Activated CD4-positive, alpha-beta T cell treated with anti-CD3 and anti-CD28 coated beads, Interleukin-2, Interleukin-6, amounts not matched to agents 100 ng/mL and 50 ng/mL, durations not matched to agents 16 hours and 8 hours (primary cell): Measurements from ENCODE around the gene AARSD1.
"Not testable (repeated sequence)": the region's sequence is repeated elsewhere in the genome, so short reads cannot be mapped to it uniquely, and the experiment has no call there.

Source experiments
- DNase-seq: peaks from one replicate; pipeline ENCODE4 v3.0.0-alpha.2; 2020

Gene AARSD1, protein sequence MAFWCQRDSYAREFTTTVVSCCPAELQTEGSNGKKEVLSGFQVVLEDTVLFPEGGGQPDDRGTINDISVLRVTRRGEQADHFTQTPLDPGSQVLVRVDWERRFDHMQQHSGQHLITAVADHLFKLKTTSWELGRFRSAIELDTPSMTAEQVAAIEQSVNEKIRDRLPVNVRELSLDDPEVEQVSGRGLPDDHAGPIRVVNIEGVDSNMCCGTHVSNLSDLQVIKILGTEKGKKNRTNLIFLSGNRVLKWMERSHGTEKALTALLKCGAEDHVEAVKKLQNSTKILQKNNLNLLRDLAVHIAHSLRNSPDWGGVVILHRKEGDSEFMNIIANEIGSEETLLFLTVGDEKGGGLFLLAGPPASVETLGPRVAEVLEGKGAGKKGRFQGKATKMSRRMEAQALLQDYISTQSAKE

DNA sequence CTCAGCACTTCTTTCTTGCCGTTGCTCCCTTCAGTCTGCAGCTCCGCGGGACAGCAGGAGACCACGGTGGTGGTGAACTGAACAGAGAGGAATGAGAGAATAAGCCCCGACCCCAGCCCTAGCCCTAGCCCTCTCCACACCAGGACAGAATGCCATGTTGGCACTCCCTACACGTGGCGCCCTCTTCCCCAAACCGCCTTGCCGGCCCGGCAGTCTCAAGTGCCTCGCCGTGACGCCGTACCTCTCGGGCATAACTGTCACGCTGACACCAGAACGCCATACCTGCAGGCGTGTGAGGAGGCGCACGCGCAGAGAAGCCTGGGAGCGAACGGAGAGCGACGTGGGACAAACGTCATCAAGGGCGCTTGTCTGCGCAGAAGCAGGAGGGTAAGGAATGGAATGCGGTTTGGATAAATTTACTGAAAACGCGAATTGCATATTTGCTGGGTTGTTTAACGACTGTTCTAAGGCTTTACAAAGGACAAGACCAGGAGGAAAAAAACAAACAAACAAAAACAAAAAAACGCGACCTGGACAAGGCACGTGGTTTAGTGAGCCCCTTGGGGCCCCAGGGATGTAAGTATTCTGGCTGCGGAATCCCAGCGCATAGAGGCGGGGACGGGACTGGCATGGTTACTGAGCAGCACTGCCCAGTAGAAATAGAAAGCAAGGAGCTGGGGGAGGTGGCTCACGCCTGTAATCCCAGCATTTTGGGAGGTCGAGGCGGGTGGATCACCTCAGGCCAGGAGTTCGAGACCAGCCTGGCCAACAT, at the start of gene AARSD1:
Gene AARSD1 (minus strand): TSS at position 294 of the 772 bp plus-strand sequence. CDS start 14 bp downstream, at position 280.
- peak; percentile 95 for DNase-seq

DNA sequence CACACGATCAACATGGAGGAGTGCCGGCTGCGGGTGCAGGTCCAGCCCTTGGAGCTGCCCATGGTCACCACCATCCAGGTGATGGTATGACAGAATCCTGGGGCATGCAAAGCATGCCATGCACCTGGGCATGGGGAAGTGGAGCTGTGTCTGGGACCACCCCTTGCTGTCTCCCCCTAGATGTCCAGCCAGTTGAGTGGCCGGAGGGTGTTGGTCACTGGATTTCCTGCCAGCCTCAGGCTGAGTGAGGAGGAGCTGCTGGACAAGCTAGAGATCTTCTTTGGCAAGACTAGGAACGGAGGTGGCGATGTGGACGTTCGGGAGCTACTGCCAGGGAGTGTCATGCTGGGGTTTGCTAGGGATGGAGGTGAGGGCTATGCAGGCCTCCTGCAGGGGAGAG, 49.0 kb upstream of the AARSD1 start:
- DNase-seq = no peak

DNA sequence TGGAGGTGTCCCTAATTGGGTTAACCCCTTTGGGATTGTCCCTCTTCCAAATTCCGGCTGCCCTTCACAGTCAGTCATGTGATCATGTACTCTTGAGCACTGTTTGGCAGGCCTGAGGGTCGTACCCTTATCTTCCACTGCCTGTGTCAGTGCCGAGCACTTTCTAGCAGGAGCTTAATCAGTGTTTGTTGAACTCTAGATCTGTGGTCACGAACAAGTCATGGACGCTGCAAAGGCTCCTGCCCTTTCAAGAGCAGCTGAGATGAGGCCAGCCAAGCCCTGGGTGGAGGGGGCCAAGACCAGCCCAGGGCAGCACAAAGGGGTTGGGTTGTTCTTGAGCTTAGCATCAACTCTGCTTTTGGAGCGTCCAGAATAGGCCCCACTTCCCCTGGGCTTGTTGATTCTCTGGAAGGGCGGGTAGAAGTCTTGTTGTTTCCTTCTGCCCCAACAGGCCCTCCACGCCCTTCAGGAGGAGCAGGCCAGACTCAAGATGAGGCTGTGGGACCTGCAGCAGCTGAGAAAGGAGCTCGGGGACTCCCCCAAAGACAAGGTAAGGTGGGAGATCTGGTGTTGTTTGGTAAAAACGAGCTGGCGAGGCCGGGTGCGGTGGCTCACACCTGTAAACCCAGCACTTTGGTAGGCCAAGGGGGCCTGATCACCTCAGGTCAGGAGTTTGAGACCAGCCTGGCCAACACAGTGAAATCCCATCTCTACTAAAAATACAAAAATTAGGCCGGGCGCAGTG, 47.6 kb upstream of the AARSD1 start:
- no peak for DNase-seq

DNA sequence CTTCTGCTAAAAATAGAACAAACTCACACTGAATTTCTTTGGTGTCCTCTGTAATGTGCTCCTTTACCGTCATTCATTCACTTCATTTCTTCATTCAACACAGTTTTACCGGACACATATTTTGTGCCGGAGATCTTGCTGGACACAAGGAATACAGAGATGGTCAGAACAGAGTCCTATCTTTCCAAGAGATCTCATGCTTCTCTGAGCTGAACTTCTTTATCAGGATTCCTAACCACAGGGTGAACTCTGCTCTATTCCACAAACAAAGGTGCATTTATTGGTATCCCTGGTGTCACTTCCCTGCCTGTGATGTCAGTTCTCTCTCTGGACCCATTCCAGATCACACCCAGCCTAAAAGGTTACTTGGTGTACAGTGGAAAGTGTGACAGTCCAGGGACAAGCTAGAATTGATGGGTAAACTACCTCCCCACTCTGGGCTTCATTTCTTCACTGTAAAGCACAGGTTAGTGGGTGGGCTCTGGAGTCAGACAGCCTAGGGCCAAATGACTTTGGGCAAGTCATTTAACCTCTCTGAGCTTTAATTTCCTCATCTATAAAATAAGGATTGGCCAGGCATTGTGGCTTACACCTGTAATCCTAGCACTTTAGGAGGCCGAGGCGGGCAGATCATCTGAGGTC, 46.5 kb upstream of the AARSD1 start:
- no peak for DNase-seq

DNA sequence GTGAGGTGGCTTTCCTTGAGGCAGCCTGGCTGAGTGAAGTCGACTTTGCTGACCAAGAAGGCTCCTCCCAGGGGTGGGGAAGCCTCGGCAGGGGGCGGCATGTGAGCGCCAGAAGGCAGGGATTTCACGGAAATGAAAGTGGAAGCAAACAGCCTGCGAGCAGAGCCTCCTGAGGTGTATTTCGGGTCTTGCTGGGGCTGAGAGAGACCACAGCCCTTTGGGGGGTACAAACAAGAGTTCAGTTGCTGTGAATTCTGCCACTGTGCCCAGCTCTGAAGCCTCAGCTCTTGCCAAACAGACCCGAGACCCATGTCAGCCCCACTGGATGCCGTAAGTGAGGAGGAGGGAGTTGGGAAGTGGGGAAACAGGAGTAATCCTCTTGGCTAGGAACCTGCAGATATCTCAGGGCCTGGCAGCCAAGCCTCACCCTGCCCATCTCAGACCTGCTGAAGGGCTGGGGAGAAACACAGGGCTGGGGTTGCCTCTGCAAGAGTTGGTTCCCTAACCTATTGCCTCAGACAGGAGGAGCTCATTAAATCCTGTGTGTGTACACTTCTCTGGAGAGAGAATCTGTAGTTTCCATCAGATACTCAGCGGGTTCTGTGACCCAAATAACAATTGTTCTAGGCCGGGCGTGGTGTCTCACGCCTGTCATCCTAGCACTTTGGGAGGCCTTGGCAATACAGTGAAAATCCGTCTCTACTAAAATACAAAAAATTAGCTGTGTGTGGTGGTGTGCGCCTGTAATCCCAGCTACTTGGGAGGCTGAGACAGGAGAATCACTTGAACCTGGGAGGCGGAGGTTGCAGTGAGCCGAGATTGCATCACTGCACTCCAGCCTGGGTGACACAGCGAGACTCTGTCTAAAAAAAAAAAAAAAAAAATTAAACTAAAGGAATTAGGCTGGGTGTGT, 42.6 kb upstream of the AARSD1 start, which contains the start of gene IFI35:
Gene IFI35 (plus strand): TSS at position 146 of the 913 bp plus-strand sequence. CDS start 164 bp downstream, at position 310.
- DNase-seq = peak; percentile 91

DNA sequence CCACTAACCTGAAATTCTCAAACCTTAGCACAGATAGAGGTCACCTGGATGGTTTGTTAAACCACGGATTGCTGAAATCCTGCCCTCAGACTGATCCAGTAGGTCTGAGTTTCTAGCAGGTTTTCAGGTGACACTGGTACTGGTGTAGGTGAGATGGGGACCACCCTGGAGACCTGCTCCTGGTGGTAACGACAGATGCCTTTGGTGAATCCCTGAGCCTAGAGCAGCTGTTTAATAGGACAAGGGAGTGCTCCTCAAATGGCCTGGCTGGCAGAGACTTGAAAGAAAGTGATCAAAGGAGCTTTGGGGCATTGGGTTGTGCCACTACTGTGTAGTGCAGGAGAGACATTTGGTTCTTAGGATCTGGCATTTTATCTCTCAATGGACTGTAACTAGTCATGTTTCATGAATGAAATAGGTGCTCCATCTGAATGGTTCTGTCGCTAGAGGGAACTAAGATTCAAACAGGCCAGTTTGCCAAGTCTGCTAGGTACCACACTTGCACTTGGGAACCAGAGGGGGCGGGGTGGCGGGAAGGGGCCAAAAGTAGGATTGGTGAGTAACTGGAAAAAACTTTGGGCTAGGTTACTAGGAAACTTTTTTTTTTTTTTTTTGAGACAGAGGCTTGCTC, 39.4 kb upstream of the AARSD1 start:
- no peak for DNase-seq

DNA sequence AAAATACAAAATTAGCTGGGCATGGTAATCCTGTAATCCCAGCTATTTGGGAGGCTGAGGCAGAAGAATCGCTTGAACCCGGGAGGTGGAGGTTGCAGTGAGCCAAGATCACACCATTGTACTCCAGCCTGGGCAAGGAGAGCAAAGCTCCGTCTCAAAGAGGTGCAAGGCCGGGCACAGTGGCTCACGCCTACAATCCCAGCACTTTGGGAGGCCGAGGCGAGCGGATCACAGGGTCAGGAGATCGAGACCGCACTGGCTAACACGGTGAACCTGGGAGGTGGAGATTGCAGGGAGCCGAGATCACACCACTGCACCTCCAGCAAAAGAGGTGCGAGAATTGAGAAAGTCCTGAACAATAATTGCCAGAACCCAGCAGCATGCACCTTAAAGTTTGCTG, 36.6 kb upstream of the AARSD1 start:
- not testable (repeated sequence) for DNase-seq

DNA sequence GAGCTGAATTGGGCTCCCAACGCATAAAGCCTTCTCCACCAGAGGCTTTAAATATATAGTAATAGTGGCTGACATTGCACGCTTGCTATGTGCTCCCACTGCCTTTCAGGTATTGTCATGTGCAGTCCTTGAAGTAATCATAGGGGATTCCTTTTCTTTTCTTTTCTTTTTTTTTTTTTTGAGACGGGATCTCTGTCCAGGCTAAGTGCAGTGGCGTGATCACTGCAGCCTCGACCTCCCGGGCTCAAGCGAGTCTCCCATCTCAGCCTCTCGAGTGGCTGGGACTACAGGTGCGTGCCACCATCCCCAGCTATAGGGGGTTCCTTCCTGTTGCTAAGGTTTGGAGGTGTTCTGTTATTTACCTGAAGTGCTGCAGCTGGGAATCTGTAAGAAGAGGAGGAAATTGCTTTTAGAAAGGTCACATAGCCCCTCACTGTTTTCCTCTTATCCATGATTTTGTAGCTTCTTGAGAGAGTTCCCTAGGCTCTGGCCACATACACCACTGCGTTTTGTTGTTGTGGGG, 34.8 kb upstream of the AARSD1 start:
- DNase-seq = no peak

DNA sequence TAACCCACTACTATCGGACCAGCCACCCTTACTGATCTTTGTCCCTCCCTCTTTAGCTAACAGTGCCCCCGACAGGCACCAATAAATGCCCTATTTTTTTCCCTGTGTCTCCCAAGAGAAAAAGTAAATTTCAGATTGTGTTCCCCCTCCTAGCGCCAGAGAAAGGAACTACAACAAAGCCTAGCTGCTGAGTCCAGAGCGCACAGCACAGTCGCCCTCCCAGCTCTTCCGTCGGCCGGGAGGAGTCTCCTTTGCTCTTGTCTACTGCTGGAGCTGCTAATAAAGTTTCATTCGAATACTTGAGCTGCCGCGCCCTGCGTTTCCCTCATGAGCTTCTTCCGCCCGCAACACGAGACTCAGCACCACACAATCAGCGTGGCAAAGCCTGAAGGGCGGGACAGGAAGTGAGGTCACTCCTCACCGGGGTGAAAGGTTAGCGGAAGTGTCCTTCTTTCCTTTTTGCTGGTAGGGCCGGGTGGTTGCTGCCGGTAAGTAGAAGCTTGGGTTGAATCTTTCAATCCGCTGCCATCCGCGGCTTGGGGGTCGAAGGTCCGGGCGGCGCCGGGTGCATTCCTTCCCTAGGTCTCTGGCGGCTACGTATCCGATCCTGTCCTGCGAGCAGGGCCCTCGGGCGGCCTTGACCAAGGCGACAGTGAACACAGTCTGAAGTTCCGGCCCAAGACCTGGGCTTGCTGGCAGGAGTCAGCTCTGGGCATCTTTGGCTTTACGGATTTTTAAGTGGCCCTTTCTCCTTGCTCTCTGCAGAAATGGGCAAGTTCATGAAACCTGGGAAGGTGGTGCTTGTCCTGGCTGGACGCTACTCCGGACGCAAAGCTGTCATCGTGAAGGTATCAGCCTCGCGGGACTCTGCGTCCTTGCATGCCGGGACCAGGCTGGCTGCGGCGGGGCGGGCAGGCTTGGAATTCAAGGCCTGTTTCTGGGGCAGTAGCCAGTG, 34.0 kb upstream of the AARSD1 start, which contains the start of gene RPL27:
Gene RPL27 (plus strand): TSS at position 436 of the 955 bp plus-strand sequence. CDS start 332 bp downstream, at position 768.
- peak; percentile 99 for DNase-seq

DNA sequence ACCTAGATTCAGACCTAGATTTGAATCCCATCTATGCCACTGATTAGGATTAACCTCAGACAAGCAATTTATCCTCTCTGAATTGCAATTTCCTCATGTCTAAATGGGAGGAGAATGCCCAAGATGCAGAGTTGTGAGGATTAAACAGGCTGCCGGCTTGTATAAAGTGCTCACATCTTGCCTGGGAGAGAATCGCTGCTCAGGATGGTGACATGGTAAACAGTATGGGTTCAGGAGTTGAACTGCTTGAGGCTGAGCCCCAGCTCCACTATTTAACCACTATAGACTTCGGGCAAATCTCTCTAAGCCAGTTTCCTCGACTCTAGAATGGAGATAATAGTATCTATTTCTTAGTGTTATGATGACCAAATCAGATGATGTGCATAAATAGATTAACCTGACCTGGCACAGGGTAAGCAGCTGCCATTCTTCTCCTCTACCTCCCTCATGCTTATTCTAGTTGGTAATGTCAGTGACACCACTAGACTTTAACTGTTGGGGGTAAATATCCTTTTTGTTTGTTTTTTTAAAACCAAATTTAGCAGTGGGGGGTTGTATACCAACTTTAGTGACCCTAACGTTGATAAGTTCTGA, 33.2 kb upstream of the AARSD1 start:
- no peak for DNase-seq

DNA sequence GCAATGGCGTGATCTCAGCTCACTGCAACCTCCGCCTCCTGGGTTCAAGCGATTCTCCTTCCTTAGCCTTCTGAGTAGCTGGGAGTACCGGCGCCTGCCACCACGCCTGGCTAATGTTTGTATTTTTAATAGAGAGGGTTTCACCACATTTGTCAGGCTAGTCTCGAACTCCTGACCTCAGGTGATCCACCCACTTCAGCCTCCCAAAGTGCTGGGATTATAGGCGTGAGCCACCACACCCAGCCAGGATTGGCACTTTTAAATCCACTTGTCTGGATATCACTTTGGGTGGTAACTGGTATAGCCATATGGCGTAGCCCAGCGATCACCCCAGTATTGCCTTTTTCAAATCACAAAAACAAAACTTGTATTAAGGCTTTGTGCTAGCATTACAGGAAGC, 29.7 kb upstream of the AARSD1 start:
- not testable (repeated sequence) for DNase-seq

DNA sequence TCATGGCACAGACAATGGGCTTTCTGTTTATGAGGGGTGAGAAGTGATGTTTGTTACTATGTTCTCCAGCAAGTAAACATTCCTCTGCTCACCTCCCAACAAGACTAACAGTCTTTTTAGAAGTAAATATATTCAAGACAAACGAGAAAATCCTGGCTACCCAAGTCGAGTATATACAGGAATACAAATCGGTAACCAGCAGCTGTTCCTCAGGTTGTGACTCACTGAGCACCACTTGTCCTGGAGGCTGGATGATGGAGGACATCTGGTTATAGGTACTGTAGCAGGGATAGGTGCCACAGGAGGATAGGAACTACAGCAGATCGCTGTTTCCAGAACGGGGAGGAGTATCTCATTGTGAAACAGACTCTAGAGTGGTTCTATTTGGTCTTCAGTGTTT, 28.6 kb upstream of the AARSD1 start:
- no peak for DNase-seq

DNA sequence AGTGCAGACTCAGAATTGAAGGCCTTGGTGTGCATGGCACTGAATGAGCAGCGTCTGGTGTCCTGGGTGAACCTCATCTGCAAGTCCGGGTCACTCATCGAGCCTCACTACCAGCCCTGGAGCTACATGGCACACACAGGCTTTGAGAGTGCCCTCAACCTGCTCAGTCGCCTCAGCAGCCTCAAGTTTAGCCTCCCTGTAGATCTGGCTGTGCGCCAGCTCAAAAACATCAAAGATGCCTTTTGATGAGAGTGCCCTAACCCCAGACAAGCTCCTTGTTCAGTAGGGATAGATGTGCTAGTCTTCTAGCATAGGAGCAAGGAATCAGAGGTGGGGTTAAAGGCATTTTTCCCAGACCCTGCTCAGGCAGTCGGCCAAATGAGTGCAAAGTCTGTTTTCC, 27.2 kb upstream of the AARSD1 start:
- DNase-seq = no peak

DNA sequence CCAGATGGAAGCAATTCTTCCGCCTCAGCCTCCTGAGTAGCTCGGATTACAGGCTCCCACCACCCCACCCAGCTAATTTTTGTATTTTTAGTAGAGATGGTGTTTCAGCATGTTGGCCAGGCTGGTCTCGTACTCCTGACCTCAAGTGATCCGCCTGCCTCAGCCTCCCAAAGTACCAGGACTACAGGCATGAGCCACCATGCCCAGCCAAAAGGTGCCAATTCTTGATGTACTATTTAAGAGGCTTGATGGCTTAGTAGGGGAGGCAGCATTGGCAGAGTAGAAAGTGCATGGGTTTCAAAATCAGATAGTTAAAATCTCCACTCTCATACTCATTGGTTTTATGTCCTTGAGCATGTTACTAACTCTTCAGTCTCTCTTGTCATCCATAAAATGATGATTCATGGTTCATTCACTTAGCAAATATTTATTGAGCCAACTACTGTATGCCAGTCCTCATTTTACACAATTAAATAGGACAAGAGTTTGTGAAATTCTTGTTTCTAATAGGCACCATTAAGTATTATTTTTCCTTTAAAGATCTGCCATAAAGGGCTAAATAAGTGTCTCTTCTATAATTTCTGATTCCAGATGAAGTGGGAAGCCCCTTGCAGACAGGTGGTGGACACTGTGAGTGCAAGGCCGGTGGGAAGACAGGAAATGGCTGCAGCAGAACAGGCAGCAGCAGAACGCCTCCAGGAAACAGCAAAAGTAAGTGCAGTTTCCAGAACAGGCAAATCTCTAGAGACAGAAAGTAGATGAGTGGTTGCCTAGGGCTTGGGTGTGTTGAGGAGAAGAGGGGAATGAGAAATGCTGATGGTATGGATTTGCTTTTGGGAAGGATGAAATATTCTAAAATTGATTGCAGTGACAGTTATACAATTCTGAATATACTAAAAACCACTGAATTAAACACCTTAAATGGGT, 25.7 kb upstream of the AARSD1 start:
- no peak for DNase-seq

DNA sequence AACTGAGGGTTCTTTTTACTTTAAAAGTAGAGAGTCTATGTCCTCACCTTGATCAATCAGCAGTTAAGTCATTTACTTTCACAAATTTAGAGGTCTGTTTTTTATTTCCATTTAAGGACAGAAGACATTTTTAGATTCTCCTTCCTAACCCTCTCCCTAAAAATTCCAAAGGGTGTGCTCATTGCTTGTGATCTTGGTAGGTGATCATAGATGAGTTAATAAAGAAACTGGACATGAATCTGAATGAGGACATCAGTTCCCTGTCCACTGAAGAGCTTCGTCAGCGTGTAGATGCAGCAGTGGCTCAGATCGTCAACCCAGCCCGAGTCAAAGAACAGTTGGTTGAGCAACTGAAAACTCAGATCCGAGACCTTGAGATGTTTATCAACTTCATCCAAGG, 24.9 kb upstream of the AARSD1 start:
- DNase-seq = no peak

DNA sequence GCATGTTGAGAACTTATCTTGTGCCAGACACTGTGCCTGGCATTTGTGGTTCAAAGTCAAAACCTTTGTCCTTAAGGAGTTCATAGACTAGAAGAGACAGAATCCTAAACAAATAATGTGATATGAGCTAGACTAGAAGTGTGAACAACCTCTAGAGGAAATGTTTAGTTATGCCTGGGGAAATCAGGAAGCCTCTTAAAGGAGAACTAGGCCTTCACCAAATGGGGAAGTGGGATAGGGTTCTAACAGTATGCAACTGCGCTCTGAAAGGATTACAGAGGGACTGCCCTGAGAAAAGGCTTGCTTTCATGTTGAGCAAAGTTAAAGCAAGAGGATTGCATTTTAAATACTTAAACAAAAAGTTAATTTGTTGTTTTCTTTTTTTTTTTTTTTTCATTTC, 21.0 kb upstream of the AARSD1 start:
- DNase-seq = no peak

DNA sequence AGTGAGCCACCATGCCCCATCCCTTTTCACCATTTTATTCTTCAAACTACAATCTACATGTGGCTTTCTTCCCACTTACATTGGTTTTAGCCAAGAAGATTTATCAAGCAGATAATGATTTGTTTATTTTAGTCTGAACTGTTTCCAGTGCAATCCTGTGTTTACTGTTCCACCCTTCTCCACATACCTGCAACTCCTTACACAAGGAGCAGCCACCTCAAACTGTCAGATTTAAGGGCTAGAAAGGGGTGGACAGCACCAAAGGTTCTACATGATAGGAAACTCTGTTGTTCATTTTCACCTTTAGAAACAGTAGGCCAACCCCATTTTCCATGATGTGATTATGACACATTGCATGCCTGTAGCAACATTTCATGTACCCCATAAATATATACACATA, 18.0 kb upstream of the AARSD1 start:
- no peak for DNase-seq
